Left renal pelvis (tissue), 4 donors: ENCODE data around the gene CGRRF1. TPM values are rescaled to one million over a fixed set of nuclear protein-coding genes. Genes with fewer than 3 reads are reported as not detected.

Experiments used
- DNase-seq, 4 donors: peaks; one replicate each; pipeline ENCODE4 v3.0.0-alpha.2; 2013; ENCODE audit warnings: low read depth in 4 of 4, low spot score in 3 of 4
- polyA plus RNA-seq, 4 donors: library from polyadenylated mRNA; unstranded; fragments of 120-200 nt; gene quantifications; one replicate each; pipeline ENCODE4 v1.2.1, GENCODE V29; 2013; ENCODE audit not compliant: insufficient read length in 4 of 4

Gene CGRRF1
- polyA plus RNA-seq, 4 donors, result 31.8 to 38.9 (median 34.6) TPM

GRCh38 chr14:54570631-54571415 is 61.1 kb downstream of the CGRRF1 start:
- DNase-seq, result no peak

- no peak for DNase-seq
These were observed 62.6 kb downstream of the CGRRF1 start for GRCh38 chr14:54572316-54572715.

DNA sequence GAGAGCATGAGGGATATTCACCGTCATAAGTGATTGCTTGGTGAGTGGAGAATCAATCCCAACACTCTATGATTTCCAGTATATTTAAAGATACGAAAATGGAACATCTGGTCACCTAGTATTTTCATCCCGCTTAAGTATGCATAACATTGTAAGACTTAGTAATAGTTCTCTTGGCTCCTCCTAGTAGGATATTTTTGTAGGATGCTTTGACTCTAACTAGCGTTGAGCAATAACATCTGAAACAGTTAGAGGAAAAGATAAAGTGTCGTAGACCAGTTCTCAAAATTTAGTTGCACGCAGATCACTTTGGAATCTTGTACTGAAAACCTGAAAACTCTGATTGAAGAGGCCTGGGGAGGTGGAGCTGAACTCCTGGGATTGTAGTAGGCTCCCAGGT is 64.8 kb downstream of the CGRRF1 start:
- no peak for DNase-seq

DNA sequence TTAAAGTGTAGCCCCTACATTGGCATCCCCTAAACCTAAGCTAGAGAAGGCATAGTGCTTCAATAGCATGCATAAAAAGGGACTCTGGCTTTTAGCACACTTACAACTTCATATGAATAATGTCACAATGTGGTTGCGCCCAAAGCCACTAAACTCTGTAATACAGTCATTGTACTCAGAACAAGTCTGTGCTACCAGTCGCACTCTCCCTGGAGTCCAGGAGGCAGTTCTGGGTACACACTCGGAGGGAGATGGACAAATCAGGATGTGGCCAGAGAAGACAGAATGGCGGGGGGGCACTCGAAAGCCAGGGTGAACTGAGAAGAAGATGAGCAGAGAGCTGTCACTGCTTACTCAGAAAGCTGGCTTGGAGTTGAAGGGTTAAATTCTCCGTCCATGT is 67.8 kb downstream of the CGRRF1 start:
- no peak for DNase-seq

DNA sequence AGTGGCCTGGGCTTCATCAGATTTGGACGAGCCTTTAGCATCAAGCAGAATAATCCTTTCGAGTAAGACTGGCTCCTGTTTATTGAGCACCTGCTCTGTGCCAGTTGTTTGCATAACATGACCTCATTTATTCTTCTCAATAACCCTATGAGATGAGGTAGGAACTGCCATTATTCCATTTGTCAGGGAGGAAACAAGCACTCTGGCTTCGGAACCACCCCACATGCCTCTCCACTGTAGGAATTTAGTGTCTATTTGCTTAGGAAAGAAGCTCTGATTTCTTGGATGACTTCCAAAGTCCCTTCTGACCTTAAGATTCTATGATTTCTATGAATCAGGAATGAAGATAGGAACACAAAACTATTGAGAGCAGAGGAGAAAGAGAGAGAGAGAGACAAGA is 68.3 kb downstream of the CGRRF1 start:
- DNase-seq, result no peak

- no peak for DNase-seq
These were observed 69.9 kb downstream of the CGRRF1 start for GRCh38 chr14:54579621-54580020.

DNA sequence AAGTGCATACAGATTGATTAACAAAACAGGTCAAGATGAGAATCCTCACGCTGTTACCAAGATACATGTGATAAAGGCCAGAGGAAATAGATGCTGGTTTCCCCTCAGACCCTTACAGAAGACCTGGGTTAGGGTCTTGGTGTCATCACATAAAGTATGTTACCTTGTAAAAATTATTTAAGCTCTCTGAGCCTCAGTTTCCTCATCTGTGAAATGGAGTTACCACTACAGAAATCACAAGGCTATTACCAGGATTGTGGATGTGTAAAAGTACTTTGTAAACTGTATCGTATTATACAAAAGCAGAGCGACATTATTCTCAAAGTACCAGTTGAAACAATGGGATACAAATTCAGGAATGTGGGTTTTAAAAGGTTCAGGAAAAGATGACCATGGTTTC is 71.2 kb downstream of the CGRRF1 start:
- DNase-seq, result no peak

DNA sequence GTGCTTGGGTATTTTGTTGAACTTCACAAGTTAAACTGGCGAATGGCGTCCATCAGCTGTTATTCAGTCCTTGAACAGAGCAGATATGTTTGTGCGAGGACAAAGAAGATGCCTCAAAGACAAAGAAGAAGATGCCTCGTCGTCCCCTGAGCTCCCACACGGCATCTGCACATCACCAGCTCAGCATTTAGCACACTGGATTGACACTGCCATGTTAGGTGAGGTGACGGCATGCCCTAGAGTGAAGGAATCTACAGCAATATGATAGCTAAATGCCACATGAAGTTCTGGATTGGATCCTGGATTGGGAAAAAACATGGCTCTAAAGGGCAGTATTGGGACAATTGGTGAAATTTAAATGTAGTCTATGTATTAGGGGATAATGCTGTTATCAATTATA is 72.6 kb downstream of the CGRRF1 start:
- DNase-seq, result no peak

DNA sequence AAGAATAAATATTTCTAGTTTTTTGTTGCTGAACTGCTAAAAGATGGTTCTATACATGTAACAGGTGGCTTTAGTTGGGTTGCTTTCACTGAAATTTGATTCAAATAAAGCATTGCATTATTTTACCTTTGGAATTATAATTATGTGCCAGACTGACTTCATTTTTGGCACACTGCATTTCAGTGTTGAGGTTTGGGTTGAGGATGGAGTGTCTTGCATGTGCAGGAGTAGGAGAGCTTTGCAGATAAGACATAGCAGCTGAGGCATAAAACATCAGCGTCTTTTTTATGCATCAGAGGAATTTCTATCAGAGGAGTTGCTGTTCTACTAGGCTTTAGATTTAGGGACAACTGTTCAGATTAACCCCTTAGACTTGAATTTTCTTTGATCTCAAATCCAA is 74.4 kb downstream of the CGRRF1 start:
- DNase-seq, result no peak

GRCh38 chr14:54585214-54585613 is 75.5 kb downstream of the CGRRF1 start:
- no peak for DNase-seq

Other genes starting within 250 kb of the CGRRF1 start
- gene CDKN3, start 112.9 kb upstream of the CGRRF1 start, polyA plus RNA-seq, result 10 to 100 TPM; 20.2 to 29.9 (median 28.6) TPM
- gene CNIH1, start 68.5 kb upstream of the CGRRF1 start, polyA plus RNA-seq, result 100 to 1,000 TPM; 110 to 171 (median 137) TPM
- gene GMFB, start 20.9 kb upstream of the CGRRF1 start, polyA plus RNA-seq, result 100 to 1,000 TPM in 2 of 4 donors, 10 to 100 TPM in 2; 84.7 to 112 (median 99.9) TPM
- gene SAMD4A, start 57.2 kb downstream of the CGRRF1 start, polyA plus RNA-seq, result 10 to 100 TPM in 2 of 4 donors, 1 to 10 TPM in 2; 9.4 to 16.9 (median 10.3) TPM